ENCODE results near the gene OR4M1. TPM values are rescaled to one million over a fixed set of nuclear protein-coding genes. Genes with fewer than 3 reads are reported as not detected.
A peak's percentile ranks its signal among the peaks of the same experiment; 100 is the strongest.
"Not testable (repeated sequence)": the region's sequence is repeated elsewhere in the genome, so short reads cannot be mapped to it uniquely, and the experiment has no call there.

OR4M1 gene
- total RNA-seq, 1 experiment from 2014 or later: not detected

DNA sequence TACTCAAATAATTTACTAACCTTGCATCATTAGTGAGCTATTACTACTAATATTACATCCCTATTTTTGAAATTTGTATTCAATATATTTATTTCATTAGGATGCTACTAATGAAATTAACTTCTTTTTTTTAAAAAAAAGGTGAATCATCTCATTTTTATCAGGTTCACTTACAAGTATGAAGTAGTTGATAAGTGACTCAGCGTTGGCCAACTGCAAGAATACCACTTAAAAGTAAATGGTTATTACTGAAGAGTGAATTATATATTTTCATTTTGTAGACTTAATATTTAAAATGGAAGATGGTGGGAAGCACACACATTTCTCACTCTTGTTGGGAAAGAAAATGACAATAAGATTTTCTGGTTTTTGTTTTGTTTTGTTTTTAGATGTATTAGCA lies 49.9 kb downstream of the OR4M1 start:
- no peak for DNase-seq (ENCODE audit: low read depth)

GRCh38 chr14:19823765-19824164 lies 50.5 kb downstream of the OR4M1 start:
- DNase-seq (ENCODE audit: low read depth): peak; percentile 49

DNA sequence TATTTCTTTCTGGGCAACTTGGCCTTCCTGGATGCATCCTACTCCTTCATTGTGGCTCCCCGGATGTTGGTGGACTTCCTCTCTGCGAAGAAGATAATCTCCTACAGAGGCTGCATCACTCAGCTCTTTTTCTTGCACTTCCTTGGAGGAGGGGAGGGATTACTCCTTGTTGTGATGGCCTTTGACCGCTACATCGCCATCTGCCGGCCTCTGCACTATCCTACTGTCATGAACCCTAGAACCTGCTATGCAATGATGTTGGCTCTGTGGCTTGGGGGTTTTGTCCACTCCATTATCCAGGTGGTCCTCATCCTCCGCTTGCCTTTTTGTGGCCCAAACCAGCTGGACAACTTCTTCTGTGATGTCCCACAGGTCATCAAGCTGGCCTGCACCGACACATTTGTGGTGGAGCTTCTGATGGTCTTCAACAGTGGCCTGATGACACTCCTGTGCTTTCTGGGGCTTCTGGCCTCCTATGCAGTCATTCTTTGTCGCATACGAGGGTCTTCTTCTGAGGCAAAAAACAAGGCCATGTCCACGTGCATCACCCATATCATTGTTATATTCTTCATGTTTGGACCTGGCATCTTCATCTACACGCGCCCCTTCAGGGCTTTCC lies 54.4 kb downstream of the OR4M1 start:
- DNase-seq (ENCODE audit: low read depth): not testable (repeated sequence)

DNA sequence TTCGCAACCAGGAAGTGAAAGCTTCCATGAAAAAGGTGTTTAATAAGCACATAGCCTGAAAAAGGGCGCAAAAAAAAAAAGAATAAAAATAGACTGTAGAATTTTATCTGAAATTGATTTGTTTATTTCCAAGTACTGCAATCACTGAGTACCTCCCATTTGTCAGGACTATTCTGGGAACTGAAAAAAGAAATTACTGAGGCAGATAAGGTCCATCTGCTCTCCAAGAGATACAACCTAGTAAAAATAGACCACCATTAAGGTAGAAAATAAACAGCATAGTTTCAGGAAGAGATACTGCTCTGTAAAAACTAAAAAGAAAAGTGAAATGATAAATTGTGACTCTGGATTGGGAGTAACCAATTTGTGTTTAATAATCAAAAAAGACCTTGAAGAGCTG lies 55.0 kb downstream of the OR4M1 start:
- DNase-seq (ENCODE audit: low read depth): no peak

Other genes with a start within 250 kb of the OR4M1 start
- gene OR11H2, start 59.6 kb upstream of the OR4M1 start, total RNA-seq (2014; rRNA removed; shearing (Covaris generic)): not detected in 2 replicates
- not detected in 2 replicates for gene OR4Q3, start 29.9 kb upstream of the OR4M1 start, total RNA-seq (2014; rRNA removed; shearing (Covaris generic))
- not detected in 2 replicates for gene OR4N2, start 30.3 kb downstream of the OR4M1 start, total RNA-seq (2014; rRNA removed; shearing (Covaris generic))
- not detected in 2 replicates for gene OR4K2, start 101.6 kb downstream of the OR4M1 start, total RNA-seq (2014; rRNA removed; shearing (Covaris generic))
- not detected in 2 replicates for gene OR4K5, start 147.1 kb downstream of the OR4M1 start, total RNA-seq (2014; rRNA removed; shearing (Covaris generic))
- not detected in 2 replicates for gene OR4K1, start 157.4 kb downstream of the OR4M1 start, total RNA-seq (2014; rRNA removed; shearing (Covaris generic))
- gene OR4K15, start 202.1 kb downstream of the OR4M1 start, total RNA-seq (2014; rRNA removed; shearing (Covaris generic)): not detected in 2 replicates
- gene OR4Q2, start 228.7 kb downstream of the OR4M1 start, total RNA-seq (2014; rRNA removed; shearing (Covaris generic)): not detected in 2 replicates
- not detected in 2 replicates for gene OR4K14, start 245.8 kb downstream of the OR4M1 start, total RNA-seq (2014; rRNA removed; shearing (Covaris generic))